A172 (cell line): ENCODE data around the gene ARRB1. TPM values are rescaled to one million over a fixed set of nuclear protein-coding genes. Genes with fewer than 3 reads are reported as not detected.
"Not testable (repeated sequence)": the region's sequence is repeated elsewhere in the genome, so short reads cannot be mapped to it uniquely, and the experiment has no call there.

Experiments
- DNase-seq: peaks from one replicate; pipeline ENCODE4 v3.0.0-alpha.2; 2015; ENCODE audit warnings: low spot score
- total RNA-seq: library from RNA; depleted of rRNA; stranded (reverse); fragments of >200 nt; shearing (Covaris generic); gene quantifications from 2 replicates; pipeline ENCODE4 v1.2.3, GENCODE V29; 2014

The ARRB1 gene
- total RNA-seq, 1 experiment from 2014 or later, result 18.4 TPM

GRCh38 chr11:75371949-75372876 lies 20.8 kb upstream of the ARRB1 start:
- DNase-seq, result peak; percentile 80

- no peak for DNase-seq
Observed at GRCh38 chr11:75369560-75370255, 18.2 kb upstream of the ARRB1 start.

GRCh38 chr11:75366826-75367225 lies 15.4 kb upstream of the ARRB1 start:
- DNase-seq, result not testable (repeated sequence)

GRCh38 chr11:75365711-75366181 lies 14.3 kb upstream of the ARRB1 start:
- no peak for DNase-seq

- not testable (repeated sequence) for DNase-seq
Observed at GRCh38 chr11:75362285-75362684, 10.8 kb upstream of the ARRB1 start.

GRCh38 chr11:75356613-75357012 lies 5.2 kb upstream of the ARRB1 start:
- DNase-seq, result no peak

- no peak for DNase-seq
Observed at GRCh38 chr11:75355051-75355450, 3.6 kb upstream of the ARRB1 start.

GRCh38 chr11:75352588-75353206 lies 1.2 kb upstream of the ARRB1 start:
- no peak for DNase-seq

GRCh38 chr11:75351791-75352587 lies 528 bp upstream of the ARRB1 start:
- no peak for DNase-seq

GRCh38 chr11:75350743-75351540 lies 519 bp downstream of the ARRB1 start:
- DNase-seq, result no peak

GRCh38 chr11:75350122-75350742 lies 1.2 kb downstream of the ARRB1 start:
- no peak for DNase-seq

- no peak for DNase-seq
Observed at GRCh38 chr11:75349521-75350116, 1.8 kb downstream of the ARRB1 start.

GRCh38 chr11:75347781-75348566 lies 3.5 kb downstream of the ARRB1 start:
- DNase-seq, result peak; percentile 80

- DNase-seq, result no peak
Observed at GRCh38 chr11:75346912-75347647, 4.4 kb downstream of the ARRB1 start.

- no peak for DNase-seq
Observed at GRCh38 chr11:75346296-75346695, 5.2 kb downstream of the ARRB1 start.

- DNase-seq, result no peak
Observed at GRCh38 chr11:75345455-75346160, 5.9 kb downstream of the ARRB1 start.

GRCh38 chr11:75344761-75345454 lies 6.6 kb downstream of the ARRB1 start:
- DNase-seq, result peak; percentile 43
